Pancreas (tissue), 10 donors: ENCODE results near the gene PAM16. TPM values are rescaled to one million over a fixed set of nuclear protein-coding genes. Genes with fewer than 3 reads are reported as not detected.

Source experiments
- ATAC-seq, 4 donors: fragments of 200-7000 bp; cut with Tn5 transposase; one replicate each; pipeline versions ENCODE4 v1.8.0 to v1.9.1; 2020; ENCODE audit warnings: mild to moderate bottlenecking in 4 of 4, moderate library complexity in 4 of 4
- DNase-seq, 6 donors: peaks; one replicate each; pipeline ENCODE4 v3.0.0-alpha.2; 2020
- FAIRE-seq: peaks from 2 replicates; lab custom pipeline; 2012; peaks lifted over from hg19 to GRCh38; lab: Jason Lieb, UNC
- H3K27ac ChIP-seq, 4 donors: fragments of 200-600 bp; sonication (generic); 1 replicate in 3 of 4; 2 replicates in 1 of 4; pipeline versions ENCODE4 v1.5.0 to v1.8.0; 2020
- H3K27me3 ChIP-seq, 4 donors: fragments of 200-600 bp; one replicate each; pipeline ENCODE4 v1.8.0; 2021
- H3K36me3 ChIP-seq, 3 donors: fragments of 200-600 bp; sonication (generic) in 1 of 3; one replicate each; pipeline versions ENCODE4 v1.5.0 to v1.8.0; 2020 to 2021
- H3K4me1 ChIP-seq, 3 donors: fragments of 200-600 bp; one replicate each; pipeline ENCODE4 v1.8.0; 2021
- H3K4me3 ChIP-seq, 4 donors: fragments of 200-600 bp; sonication (generic) in 2 of 4; one replicate each; pipeline versions ENCODE4 v1.5.0 to v1.8.0; 2020 to 2021
- H3K9me3 ChIP-seq, 4 donors: fragments of 200-600 bp; one replicate each; pipeline ENCODE4 v1.8.0; 2021
- WGBS, 2 donors: extraction: QIAGEN DNeasy Blood & Tissue Kit; methylation state at CpG; one replicate each; pipeline ENCODE4 v1.1.7; 2013; 5-methylcytosine and 5-hydroxymethylcytosine counted together
- intact Hi-C, 3 donors: fragments of 100-400 bp; cut with DNase I; formaldehyde crosslinking; loops; one replicate each; pipeline versions ENCODE4 v1.11.1 to v1.14.2; 2022
- polyA plus RNA-seq, 2 donors: library from polyadenylated mRNA; stranded (reverse); fragments of 200-250 nt; gene quantifications; one replicate each; pipeline ENCODE4 v1.2.3, GENCODE V29; 2013
- total RNA-seq, 6 donors: library from RNA; stranded (reverse); fragmentation: NEBNext Ultra II Directional in 4 of 6; extraction: Animal tissue kit (Norgen Biotek cat#: 25700) in 4 of 6; gene quantifications; one replicate each; pipeline versions ENCODE4 v1.2.1 to v1.2.4, GENCODE V29; 2021 to 2023
- TF ChIP-seq, protein P1 (sequence below), 4 donors: fragments of 200-600 bp; sonication (generic) in 3 of 4; IDR thresholded peaks; one replicate each; pipeline versions ENCODE4 v1.5.0 to v1.8.0; 2021; ENCODE audit warnings: antibody characterized with exemption in 4 of 4
- donor health status: healthy with polysubstance abuse.
- donor health status: DM: no; HTN: no; CAD: no; lungs with moderate emphysema.
- donor health status: DM: no; HTN: no; CAD: no.
- donor health status: control.
- donor health status: control.
- donor health status: Bipolar disorder and iron deficiency.
- donor health status: DM: yes; HTN: yes; CAD: no.
- donor health status: DM: no; HTN: no; CAD: no.
- donor health status: DM: no; HTN: no; CAD: no.
- donor health status: DM: yes; HTN: yes; CAD: no.

PAM16 gene
- total and polyA plus RNA-seq, 8 donors, result 12.2 to 106 (median 27.2) TPM

DNA sequence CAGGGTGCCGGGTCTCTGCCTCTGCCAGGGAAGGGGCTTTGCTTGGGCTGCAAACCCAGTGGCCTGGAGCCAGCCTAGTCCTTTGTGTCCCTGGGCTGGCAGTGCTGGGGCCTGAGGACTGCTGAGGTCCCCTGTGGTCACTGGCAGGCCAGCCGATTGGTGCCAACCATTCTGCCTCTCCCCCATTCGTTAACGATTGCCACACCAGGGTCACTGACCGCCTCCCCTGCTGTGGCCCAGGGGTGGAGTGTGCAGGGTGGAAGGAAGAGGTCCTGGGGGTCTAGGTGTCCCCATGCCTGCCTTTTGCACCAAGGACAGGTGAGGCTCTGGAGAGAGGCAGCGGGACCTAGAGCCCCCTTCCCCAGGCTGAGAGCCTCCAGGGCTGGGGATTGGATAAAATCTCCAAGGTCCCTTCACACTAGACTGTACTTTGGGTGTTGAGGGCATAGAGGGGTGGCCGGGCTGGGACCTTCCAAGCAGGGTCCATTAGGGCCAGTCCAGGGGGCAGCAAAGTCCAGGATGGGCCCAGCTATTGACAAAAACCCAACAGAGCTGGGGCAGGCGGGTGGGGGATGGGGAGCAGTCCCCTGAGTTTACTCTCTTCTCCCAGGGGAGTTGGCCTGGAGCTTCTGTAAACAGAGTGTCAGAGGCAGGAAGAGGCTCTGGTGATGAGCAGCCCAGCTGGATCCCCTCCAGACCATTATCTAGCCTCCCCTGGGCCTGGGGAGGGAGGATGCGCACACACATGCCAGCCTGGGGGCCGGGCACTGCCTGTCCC is 21.6 kb upstream of the PAM16 start:
- 39 to 41% methylated on average over 10 of the region's 10 CpGs for WGBS, 2 donors
- peak overlapping the region; percentile 69 to 92 (median 82) for H3K27ac ChIP-seq
- DNase-seq (peak in 5 of 6 donors; percentile 53 to 88 (median 60)), FAIRE-seq (no peak), ATAC-seq (peak; percentile 2 to 32 (median 14))
- no peaks in the 10 kb centered on the region for H3K36me3 ChIP-seq
- intact Hi-C loops, result no loop called here
- peak overlapping the region; percentile 46 to 67 (median 58) for H3K4me3 ChIP-seq
- peaks cover 0 to 25% (median 24%) of the 10 kb centered on the region in 3 donors for H3K4me1 ChIP-seq
- TF ChIP-seq, protein P1, sequence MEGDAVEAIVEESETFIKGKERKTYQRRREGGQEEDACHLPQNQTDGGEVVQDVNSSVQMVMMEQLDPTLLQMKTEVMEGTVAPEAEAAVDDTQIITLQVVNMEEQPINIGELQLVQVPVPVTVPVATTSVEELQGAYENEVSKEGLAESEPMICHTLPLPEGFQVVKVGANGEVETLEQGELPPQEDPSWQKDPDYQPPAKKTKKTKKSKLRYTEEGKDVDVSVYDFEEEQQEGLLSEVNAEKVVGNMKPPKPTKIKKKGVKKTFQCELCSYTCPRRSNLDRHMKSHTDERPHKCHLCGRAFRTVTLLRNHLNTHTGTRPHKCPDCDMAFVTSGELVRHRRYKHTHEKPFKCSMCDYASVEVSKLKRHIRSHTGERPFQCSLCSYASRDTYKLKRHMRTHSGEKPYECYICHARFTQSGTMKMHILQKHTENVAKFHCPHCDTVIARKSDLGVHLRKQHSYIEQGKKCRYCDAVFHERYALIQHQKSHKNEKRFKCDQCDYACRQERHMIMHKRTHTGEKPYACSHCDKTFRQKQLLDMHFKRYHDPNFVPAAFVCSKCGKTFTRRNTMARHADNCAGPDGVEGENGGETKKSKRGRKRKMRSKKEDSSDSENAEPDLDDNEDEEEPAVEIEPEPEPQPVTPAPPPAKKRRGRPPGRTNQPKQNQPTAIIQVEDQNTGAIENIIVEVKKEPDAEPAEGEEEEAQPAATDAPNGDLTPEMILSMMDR (IDR thresholded peaks at IDR 0.05), result no peak
- H3K27me3 ChIP-seq, result no peaks in the 10 kb centered on the region
- no peaks in the 10 kb centered on the region for H3K9me3 ChIP-seq

DNA sequence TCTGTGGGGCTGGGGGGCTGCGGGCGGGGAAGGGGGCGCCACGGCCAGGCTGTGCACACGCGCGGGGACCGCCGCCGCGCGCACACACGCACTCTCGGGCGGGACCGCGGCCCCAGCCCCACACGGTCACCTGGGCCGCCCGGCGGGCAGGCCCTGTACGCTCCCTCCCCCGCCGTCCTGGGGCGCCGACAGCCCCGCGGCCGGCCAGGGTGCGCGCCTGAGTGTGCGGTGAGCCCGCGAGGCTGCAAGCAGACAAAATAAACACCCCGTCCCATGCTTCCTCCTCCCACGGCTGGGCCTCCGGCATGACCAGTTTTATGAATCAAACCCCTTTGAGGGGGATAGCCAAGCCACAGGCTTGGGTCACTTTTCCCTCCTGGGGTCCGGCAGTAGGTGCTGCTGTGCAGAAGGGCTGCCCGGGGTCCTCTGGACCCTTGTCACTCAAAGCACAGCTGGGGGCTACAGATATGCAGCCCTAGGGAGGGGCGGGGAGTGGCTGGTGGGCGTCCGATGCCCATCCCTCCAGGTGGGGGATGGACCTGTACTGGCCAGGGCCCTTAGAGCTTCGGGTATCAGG is 21.0 kb upstream of the PAM16 start:
- peaks cover 0 to 24% (median 22%) of the 10 kb centered on the region in 3 donors for H3K4me1 ChIP-seq
- ATAC-seq, result peak in 3 of 4 donors; percentile 1 to 29 (median 2)
- no peaks in the 10 kb centered on the region for H3K9me3 ChIP-seq
- FAIRE-seq, result no peak
- TF ChIP-seq, protein P1 (IDR thresholded peaks at IDR 0.05), result no peak
- H3K4me3 ChIP-seq, result peak overlapping the region; percentile 46 to 67 (median 58)
- 3 to 4% methylated on average over 42 to 43 of the region's 43 CpGs for WGBS, 2 donors
- peak overlapping the region; percentile 69 to 92 (median 82) for H3K27ac ChIP-seq
- H3K27me3 ChIP-seq, result no peaks in the 10 kb centered on the region
- peak in 1 of 6 donors; percentile 41 for DNase-seq
- no peaks in the 10 kb centered on the region for H3K36me3 ChIP-seq
- intact Hi-C loops, result no loop called here

DNA sequence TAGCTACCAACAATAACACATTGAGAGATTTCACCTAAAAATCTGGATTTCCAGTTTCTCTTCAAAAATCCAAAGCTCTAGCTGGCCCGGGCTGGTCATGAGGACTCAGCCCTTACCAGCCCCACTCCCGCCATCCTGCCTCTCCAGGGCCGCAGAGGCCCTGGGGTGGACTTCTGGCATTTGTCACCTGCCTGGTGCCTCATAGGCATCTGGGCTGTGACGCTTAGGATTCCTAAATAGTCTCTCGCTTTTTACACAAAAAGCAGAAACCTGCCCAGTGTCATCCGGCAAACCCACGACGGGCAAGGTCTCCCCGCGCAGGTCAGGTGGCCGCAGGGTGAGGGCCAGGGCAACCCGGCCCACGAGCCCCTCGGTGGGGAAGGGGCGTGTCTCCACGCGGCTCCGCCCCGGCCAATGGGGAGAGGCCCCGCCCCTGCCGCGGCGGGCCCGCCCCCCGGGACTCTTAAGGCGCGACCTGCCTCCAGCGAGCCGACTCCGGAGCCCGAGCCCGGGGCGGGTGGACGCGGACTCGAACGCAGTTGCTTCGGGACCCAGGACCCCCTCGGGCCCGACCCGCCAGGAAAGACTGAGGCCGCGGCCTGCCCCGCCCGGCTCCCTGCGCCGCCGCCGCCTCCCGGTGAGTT is 20.4 kb upstream of the PAM16 start, which contains the start of gene VASN:
Gene VASN, plus strand, starts transcription at position 492 of the 644 bp plus-strand sequence. CDS start 9,030 bp downstream, outside the sequence.
- H3K4me1 ChIP-seq, result peaks cover 0 to 19% (median 18%) of the 10 kb centered on the region in 3 donors
- no peak for FAIRE-seq

DNA sequence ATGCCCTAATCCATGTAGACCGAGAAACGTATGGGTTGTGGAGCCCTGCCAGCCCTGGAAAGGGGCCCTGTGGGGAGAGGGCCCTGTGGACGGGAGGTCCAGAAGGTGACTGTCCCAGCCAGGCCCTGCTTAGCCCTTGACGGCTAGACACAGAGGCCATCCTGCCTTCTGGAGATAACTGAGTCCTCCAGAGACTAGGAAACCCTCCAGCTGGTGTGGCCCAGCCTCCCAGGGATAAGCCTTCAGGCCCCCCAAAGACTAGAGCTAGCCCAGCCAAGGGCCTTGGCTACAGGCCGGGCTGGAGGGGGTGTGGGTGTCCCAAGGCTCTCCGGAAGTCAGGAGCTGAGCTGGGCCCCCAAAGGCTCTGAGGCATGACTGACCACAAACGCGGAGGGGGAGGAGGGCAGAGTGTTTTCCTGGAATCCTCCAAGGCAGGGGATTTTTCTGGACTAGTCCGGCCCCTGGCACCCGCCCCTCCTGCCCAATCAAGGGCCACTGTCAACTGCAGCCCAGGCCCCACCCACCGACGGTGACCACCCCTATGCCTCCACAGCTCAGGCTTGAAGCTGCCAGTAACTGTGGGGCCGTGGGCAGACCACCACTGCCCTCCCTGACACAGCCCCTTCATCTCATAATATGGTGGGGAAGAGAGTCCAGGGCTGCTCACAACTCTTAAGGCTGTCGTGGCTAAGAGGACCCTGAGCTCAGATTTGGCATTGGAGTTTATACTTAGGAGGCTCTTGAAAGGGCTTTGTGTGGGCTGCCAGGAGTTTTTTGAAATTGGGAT is 19.6 kb upstream of the PAM16 start:
- TF ChIP-seq, protein P1 (IDR thresholded peaks at IDR 0.05), result no peak
- peaks cover 0 to 12% (median 12%) of the 10 kb centered on the region in 3 donors for H3K4me1 ChIP-seq
- no peak for FAIRE-seq
- H3K27me3 ChIP-seq, result no peaks in the 10 kb centered on the region
- intact Hi-C loops, result no loop called here
- 74 to 77% methylated on average over 14 of the region's 14 CpGs for WGBS, 2 donors
- peak; percentile 30 to 77 (median 59) for DNase-seq
- H3K4me3 ChIP-seq, result peak overlapping the region in 1 of 4 donors; percentile 65
- peak in 2 of 4 donors; percentile 5 to 9 for ATAC-seq
- H3K27ac ChIP-seq, result peak overlapping the region; percentile 69 to 92 (median 82)
- H3K9me3 ChIP-seq, result no peaks in the 10 kb centered on the region
- H3K36me3 ChIP-seq, result no peaks in the 10 kb centered on the region

More for the DNA sequence above, 20.4 kb upstream of the PAM16 start, which contains the start of gene VASN:
- peak; percentile 70 to 79 (median 73) for ATAC-seq
- Histone ChIP-seq H3K9me3 (no peaks in the 10 kb centered on the region), H3K4me3 (peak within 1 kb of the TSS; percentile 46 to 67 (median 58)), H3K27ac (peak within 1 kb of the TSS; percentile 69 to 92 (median 82)), H3K36me3 (no peaks in the 10 kb centered on the region), H3K27me3 (no peaks in the 10 kb centered on the region)
- TF ChIP-seq, protein P1 (IDR thresholded peaks at IDR 0.05), result no peak
- intact Hi-C loops, result no loop called here
- WGBS, 2 donors, result 2 to 3% methylated on average over 45 to 50 of the region's 50 CpGs
- DNase-seq, result peak; percentile 70 to 94 (median 85)
